ENCODE measurements around the gene ULK4.
"Not testable (repeated sequence)": the region's sequence is repeated elsewhere in the genome, so short reads cannot be mapped to it uniquely, and the experiment has no call there.

The ULK4 gene

GRCh38 chr3:41768363-41768762 lies 193.5 kb downstream of the ULK4 start:
- no peak for DNase-seq (ENCODE audit: low read depth, low spot score)

- DNase-seq (ENCODE audit: low read depth, low spot score), result not testable (repeated sequence)
These were observed 199.0 kb downstream of the ULK4 start for GRCh38 chr3:41762867-41763266.

GRCh38 chr3:41753651-41754050 lies 208.3 kb downstream of the ULK4 start:
- no peak for DNase-seq (ENCODE audit: low read depth, low spot score)

GRCh38 chr3:41751597-41751996 lies 210.3 kb downstream of the ULK4 start:
- DNase-seq (ENCODE audit: low read depth, low spot score), result no peak

GRCh38 chr3:41749988-41750387 lies 211.9 kb downstream of the ULK4 start:
- no peak for DNase-seq (ENCODE audit: low read depth, low spot score)

GRCh38 chr3:41746215-41746614 lies 215.7 kb downstream of the ULK4 start:
- no peak for DNase-seq (ENCODE audit: low read depth, low spot score)

GRCh38 chr3:41742121-41742520 lies 219.8 kb downstream of the ULK4 start:
- no peak for DNase-seq (ENCODE audit: low read depth, low spot score)

GRCh38 chr3:41740374-41740886 lies 221.5 kb downstream of the ULK4 start:
- DNase-seq (ENCODE audit: low read depth, low spot score), result no peak

GRCh38 chr3:41726891-41727290 lies 235.0 kb downstream of the ULK4 start:
- no peak for DNase-seq (ENCODE audit: low read depth, low spot score)

GRCh38 chr3:41717641-41718040 lies 244.3 kb downstream of the ULK4 start:
- no peak for DNase-seq (ENCODE audit: low read depth, low spot score)

- DNase-seq (ENCODE audit: low read depth, low spot score), result no peak
These were observed 245.4 kb downstream of the ULK4 start for GRCh38 chr3:41716471-41716870.

- no peak for DNase-seq (ENCODE audit: low read depth, low spot score)
These were observed 246.5 kb downstream of the ULK4 start for GRCh38 chr3:41715376-41715775.

GRCh38 chr3:41711651-41712050 lies 250.3 kb downstream of the ULK4 start:
- DNase-seq (ENCODE audit: low read depth, low spot score), result no peak

GRCh38 chr3:41710646-41711388 lies 251.1 kb downstream of the ULK4 start:
- DNase-seq (ENCODE audit: low read depth, low spot score), result peak; percentile 77

GRCh38 chr3:41709213-41709612 lies 252.7 kb downstream of the ULK4 start:
- not testable (repeated sequence) for DNase-seq (ENCODE audit: low read depth, low spot score)

GRCh38 chr3:41708176-41708575 lies 253.7 kb downstream of the ULK4 start:
- DNase-seq (ENCODE audit: low read depth, low spot score), result no peak

- DNase-seq (ENCODE audit: low read depth, low spot score), result no peak
These were observed 256.0 kb downstream of the ULK4 start for GRCh38 chr3:41705893-41706292.

GRCh38 chr3:41701191-41701698 lies 260.7 kb downstream of the ULK4 start:
- no peak for DNase-seq (ENCODE audit: low read depth, low spot score)

GRCh38 chr3:41700155-41700554 lies 261.7 kb downstream of the ULK4 start:
- DNase-seq (ENCODE audit: low read depth, low spot score), result no peak

- no peak for DNase-seq (ENCODE audit: low read depth, low spot score)
These were observed 263.0 kb downstream of the ULK4 start for GRCh38 chr3:41698898-41699297.

GRCh38 chr3:41697702-41698101 lies 264.2 kb downstream of the ULK4 start:
- DNase-seq (ENCODE audit: low read depth, low spot score), result no peak

- not testable (repeated sequence) for DNase-seq (ENCODE audit: low read depth, low spot score)
These were observed 266.1 kb downstream of the ULK4 start for GRCh38 chr3:41695806-41696205.

GRCh38 chr3:41693799-41694198 lies 268.1 kb downstream of the ULK4 start:
- no peak for DNase-seq (ENCODE audit: low read depth, low spot score)
